Endometrium (tissue), 2 donors: ENCODE measurements around the gene GRID2.

Experiments
- FAIRE-seq: peaks from 2 replicates; lab custom pipeline; 2012; peaks lifted over from hg19 to GRCh38; lab: Jason Lieb, UNC
- donor health status: control.
- donor health status: control.

The GRID2 gene

DNA sequence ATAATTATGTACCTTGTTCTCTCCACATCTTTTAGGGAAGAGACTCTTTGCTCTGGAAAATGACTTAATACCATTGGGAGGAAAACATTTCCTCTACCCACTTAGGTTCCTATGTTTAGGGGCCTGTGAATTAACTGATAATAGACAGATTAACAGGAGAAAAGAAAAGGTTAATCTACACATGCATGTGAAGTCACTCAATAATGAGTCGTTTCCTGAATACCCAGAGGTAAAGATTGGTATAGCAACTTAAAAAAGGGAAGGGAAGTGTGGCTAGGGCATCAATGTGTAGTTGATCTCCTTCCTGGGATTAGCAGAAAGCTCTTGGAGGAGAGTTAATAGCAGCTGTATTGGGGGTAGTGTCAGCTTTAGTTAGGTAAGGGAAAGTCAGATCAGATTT is 1105.3 kb downstream of the GRID2 start:
- no peak for FAIRE-seq

DNA sequence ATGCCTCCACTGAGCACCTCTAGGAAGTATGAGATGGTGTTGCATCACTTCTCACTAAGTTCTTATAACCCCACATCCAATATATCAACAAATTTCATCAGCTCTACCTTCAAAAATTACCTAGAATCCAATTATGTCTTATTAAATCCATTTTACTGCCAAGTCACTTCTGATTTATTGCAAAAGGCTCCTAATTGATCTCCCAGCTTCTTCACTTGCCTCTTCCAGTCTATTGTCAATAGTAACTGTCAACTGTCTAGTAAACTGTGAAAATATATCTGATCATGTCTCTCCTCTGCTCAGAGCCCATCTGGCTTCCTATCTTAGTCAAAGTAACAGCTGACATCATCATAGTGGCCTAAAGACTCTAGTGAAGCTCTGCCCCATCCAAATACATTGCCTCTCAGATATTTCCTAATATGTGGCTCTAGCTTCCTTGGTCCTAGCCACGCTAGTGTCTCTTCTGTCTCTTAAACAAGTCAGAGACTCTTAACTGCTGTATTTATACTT is 1110.3 kb downstream of the GRID2 start:
- no peak for FAIRE-seq

DNA sequence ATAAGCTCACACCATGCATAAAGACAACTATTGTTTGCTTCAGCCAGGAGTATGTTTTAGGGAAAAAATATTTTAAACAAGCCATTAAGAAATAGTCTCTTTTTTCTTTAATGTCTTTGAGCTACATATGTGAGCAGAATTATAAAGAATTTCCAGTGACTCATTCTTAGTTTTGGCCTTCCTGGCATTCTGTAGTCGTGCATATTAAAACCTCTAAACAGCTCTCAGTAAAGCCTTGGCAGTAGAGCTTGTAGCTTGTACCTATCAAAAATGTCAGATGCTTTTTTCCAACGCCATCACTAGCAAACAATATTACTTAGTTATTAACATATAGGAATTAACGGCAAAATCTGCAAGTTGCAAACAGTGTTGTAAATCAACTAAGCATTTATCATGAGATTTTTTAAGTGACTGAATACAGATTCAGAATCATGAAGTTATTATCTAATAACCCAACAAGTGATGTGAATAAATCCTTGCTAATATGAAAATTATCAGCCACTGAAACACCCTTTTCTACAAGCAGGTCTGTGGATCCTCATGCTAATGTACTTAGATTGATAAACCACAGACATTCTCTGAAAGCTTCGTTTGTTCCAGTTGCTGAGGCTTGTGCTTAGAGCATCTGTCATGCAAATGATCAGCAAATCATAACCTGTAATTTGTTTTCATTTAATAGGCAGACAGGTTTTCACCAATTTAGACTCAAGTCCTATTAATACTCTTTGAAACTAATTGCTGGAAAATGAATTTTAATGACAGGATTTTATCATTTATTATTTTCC is 1112.8 kb downstream of the GRID2 start:
- no peak for FAIRE-seq

DNA sequence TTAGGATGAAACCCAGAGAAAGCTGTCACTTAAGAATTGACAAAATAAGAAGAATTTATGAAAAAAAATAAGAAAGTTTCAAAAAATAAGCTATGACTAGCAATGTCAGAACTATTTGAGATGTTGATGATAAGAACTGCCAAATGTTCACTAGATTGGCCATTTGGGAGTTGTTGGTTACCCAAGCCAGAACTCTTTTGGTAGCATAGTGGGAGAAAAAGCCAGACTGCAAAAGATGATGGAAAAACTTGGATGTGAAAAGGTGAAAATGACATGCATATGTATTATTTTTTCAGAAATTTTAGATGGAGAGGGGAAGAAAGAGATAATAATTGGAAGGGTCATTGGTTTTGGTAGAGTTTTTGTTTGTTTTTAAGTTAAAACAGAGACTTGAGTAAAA is 1127.6 kb downstream of the GRID2 start:
- FAIRE-seq: no peak

DNA sequence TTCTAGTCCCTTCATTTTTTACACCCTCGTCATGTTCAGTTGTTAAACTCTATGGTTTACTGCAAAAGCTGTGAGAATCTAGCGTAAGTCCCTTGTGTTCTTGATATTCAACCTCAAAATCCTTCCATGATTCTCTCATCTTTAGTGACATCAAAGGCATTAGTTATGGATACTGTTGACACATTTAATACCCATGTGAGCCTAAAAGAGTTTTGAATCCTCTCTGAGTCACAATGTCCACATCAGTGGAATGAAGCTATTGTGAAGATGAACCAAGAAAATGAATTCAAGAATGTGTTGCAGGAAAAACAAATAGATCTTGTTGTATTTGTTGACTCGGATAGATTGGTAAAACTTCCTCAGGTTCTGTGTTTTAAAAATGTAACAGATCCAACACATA is 1130.1 kb downstream of the GRID2 start:
- FAIRE-seq: no peak

DNA sequence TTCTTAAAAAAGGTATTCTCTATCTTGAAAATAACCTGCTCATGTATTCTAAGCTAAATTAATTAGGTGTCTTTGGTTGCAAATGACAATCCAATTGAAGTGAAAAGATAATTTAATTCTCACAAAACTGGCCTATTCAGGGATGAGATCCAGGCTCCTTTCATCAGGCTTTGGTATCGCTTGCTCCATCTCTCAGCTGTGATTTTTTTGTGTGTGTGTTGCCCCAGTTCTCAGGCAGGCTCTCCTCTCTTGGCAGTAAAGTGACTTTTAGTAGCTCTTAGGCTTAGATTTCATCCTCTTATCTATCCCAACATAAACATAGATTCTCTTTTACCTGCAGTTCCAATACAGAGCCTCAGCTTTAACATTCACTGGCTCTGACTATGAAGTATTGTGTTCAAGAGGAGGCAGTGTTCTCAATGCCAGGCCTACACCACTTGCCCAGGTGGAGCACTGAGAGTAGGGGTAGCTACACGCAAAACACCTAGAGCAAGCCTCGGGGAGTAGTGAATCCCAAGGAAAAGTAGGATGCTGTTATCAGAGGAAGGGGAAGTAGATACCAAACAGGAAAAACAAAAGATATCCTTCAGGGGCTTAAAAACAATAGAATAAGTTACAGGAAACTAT is 1132.3 kb downstream of the GRID2 start:
- no peak for FAIRE-seq

DNA sequence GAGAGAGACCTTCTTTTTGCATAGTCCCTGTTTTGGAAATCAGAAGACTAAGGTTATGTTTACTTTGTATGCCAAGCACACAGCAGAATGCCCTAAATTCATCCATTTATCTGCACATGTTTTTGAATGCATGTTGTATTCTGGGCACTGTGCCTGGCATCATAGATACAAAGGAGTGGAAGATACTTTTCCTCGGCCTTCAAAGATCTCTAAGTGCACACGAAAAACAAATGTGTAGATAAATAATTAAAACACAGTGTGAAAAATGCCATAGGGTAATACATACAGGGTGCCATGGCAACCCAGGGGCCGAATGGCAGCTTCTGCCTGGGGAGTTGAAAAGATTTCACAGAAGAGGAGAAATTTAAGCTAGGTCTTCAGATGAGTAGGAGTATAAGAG is 1134.2 kb downstream of the GRID2 start:
- FAIRE-seq: no peak

DNA sequence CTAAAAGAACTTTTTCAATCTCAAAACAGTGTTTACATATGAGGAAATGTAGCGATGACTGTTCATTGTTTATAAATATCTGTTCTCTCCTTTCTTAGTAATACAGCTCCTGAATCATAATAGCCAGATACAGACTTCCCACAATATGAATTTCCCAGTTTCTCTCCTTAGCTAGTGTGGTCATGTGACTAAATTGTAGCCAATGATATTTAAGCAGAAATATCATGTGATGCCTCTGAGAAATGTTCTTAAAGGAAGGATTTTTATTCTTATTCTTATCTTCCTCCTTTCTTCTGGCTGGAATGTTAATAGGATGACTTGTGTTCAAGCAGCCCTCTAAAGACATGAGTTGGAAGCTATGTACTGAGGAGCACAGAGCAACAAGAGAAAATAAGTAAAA is 1141.1 kb downstream of the GRID2 start:
- no peak for FAIRE-seq

DNA sequence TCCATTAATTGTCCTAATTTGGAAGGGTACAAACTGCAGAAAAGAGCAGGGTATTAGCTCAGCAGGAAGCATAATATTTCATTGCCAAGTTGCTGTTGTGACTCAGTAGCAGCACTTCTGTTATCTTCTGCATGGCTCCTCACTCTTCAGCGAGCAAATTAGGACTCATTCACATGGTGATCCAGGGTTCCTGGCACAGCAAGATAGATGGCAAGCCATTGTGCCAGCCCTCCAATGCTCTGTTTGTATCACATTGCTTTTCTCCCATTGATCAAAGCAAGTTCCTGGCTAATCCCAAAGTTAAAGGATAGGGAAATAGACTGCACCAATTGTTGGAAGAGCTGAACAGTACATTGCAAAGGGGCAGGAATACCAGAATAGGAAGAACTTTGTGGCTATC is 1142.3 kb downstream of the GRID2 start:
- no peak for FAIRE-seq

DNA sequence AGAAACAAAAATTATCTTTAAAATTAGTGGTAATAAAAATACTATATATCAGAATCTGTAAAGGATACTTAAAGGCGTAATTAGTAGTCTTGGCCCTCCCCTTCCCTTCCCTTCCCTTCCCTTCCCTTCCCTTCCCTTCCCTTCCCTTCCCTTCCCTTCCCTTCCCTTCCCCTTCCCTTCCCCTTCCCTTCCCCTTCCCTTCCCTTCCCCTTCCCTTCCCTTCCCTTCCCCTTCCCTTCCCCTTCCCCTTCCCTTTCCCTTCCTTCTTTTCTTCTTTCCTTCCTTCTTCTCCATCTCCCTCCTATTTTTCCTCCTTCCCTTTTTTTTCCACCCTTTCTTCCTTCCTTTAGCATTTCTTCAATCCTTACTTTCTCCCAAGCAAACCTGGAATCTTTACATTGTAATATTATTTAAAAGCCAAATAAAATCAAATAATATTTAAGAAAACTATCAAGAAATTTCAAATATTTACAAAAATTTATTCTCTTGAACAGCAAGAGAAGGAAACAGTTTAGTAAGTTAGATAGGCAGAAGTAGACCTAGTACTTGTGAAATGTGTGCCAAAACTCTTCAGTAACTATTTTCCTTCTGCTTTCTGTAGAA is 1145.0 kb downstream of the GRID2 start:
- FAIRE-seq: no peak

DNA sequence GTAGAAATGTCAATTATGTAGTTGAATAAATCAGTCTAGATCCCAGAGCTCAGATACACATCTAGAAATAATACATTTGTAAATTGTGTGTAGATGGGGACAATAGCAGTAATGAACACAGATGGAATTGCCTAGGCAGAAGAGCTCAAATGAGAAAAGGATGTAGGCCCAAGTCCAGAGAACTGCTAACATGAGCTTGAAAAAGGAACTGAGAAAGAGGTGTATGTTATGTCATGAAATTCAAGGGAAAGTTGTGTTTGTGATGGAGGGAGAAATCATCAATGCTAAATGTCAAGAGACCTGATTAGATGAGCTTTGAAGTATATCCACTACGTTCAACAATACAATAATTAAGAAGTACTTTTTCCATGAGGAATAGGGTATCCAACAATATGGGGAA is 1148.2 kb downstream of the GRID2 start:
- no peak for FAIRE-seq

DNA sequence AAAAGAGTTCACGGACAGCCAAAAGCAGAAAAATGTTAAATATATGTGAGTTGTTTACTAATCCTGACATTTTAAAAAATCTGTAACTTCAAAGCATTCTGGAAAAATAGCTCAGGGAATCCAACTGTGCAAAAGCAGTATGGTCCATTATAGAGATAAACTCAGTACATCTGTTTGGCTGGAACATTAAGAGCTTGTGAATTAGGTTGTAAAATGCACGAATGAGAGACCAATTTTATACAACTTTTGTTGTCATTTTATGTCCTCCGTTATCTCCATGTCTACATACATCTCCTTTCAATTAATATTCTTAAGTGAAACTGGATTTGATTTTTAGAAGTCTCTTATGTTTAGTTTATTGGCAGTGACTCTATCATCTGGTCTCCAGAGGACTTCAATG is 1157.8 kb downstream of the GRID2 start:
- FAIRE-seq: no peak

DNA sequence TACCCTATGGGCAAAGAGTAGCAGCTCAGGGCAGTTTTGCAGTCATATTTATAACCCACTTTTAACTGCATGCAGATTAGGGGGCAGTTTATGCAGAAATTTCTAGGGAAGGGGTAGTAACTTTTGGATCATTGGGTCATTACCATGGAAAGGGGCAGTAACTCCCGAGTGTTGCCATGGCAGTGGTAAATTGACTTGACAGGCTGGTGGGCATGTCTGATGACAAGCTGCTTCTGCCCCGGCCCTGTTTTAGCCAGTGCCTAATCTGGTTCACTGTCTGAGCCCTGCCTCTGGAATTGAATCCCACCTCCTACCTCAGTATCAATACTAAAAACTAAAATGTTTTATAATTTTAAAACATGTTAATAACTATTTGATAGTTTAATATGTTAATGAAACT is 1162.7 kb downstream of the GRID2 start:
- FAIRE-seq: no peak

DNA sequence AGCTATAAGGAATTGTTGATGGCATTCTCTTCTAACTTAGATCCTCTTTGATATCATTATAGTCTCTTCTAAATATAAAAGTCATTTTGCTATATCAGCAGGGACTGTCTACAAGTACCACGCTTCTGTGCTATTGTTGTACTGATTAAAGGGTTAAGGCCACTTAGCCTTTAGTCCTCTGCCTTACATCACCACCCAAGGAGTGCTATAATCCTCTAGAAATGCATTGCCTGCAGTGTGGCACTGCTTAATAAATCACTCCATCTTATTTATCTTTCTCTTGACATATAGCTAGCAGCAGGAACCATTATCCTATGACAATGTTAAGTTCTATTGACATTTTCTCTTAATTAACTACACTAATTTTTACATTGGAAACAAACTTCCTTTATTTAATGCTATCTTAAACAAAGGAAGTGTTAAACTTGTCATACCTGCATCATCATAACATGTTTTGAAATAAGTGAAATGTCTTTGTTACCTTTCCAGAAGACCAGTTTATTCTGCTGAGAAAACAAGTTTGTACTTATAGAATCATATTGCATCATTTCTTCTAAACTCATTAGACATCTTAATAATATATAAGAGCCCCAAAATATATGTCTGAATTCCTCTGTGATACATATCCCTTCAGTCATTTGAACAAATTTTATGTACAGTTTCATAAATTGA is 1163.9 kb downstream of the GRID2 start:
- FAIRE-seq: no peak

DNA sequence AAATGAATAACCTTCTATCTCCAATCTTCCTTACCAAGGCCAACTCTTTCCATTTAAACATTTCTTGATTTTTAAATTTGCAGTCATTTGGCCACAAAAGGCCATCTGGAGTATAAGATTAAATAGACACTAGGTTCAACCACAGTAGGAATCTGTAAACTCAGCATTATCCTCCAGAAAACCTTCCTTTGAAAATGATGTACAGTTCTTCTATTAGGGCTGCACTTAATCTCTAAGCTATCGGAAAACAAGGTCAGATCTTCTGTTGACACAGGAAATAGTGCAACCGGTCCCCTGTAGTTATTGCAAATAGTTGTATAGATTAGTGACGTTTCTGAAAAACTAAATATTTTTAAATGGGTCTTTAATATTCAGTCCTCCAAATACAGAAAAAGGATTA is 1165.8 kb downstream of the GRID2 start:
- FAIRE-seq: no peak

DNA sequence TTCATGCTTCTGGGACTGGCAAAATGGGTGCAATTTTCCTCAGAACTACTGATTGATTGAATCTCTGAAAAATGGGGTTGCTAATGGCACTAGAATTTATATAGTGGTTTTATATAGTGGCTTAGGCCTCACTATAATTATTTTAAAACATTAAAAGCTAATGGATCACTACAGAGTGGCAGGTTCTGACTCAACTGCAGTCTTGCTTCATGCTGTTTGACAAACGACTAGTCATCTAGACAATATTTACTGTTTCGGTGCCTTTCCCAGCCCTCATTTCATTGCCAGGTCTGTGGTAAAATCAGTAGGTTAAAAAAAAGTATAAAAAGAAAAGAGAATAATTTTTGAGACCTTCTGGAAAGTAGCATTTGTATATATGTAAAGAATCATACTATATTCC is 1172.0 kb downstream of the GRID2 start:
- no peak for FAIRE-seq

DNA sequence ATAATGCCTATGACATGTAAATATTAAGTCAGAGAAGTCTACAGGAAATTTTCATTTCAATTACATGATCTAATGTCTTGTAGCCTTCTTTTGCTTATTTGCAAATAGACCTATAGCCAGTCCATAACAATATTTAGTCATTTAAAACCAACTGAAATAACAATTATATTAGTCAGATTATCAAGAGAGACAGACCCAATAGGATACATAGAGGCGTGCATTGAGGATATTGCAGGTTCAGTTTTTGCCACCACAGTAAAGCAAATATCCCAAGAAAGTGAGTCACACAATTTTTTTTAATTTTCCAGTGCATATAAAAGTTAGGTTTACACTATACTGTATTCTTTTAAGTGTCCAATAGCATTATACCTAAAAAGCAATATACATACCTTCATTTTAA is 1175.0 kb downstream of the GRID2 start:
- FAIRE-seq: no peak

DNA sequence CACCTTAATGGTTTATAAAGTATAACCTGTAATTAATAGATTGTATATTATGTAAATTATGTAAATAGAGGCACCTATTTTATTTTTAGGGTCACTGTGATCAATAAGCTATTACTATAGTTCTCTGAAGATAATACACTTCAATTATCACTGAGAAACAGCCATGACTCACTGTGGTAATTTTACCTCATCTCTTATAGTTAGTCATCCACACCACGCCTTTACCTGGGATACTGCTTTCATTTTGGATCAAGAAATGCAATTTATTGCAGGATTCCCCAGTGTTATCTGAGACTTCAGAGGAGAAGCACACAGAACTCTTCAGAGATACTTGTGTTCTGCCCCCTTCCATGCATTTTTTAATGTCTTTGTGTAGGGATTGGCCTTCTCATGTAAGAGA is 1176.7 kb downstream of the GRID2 start:
- no peak for FAIRE-seq

DNA sequence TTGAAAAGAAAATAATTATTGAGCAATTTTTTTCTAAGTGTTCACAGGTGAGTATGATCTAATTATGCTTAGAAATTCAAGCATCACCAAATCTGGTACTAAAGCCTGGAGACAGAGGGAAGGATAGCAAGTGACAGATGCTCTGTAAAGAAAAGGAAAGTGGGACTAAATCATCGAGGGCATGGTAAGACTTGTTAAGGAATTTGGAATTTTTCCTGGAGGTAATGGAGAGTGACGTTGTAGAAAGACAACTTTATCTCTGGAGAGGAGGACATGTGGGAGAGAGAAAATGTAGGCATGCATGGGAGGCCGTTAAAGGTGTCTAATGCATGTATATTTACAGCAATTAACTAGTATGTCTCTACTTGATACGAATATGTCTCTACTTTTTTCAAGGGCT is 1191.6 kb downstream of the GRID2 start:
- FAIRE-seq: no peak

DNA sequence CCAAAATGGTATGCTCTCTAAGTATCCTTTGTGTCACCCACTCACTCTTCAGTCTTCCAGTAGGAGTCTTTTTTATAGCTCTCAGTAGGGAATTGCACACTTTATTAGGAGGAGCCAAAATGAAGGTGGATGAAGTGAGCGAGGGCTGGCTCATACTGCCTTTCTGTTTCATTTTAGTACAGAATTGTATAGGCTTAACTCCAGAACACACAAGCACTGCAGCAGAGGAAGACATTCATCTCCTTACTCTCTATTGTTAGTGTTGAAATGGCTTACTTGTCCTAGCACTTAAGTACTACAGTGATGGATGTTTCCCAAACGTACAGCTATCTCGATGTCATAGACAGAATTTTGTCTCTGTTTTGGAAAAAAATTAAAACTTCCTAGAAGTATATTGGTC is 1197.5 kb downstream of the GRID2 start:
- no peak for FAIRE-seq

DNA sequence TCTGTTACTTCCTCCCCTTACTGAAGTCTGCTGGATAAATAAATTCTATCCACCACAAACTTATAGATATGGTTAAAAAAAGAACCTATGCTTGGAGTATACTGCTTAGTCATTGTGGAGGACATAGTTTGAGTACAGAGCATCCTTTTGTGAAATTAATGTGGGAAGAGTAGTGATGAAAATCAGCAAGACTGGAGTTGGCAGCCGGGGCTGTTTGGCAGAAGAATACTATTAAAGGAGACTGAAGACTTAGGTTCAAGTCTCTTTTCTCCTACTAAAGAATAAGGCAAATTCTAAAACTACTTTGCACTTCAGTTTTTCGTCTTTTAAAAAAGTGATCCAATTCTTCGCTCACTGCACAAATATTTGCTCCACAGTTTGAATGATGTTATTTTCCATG is 1198.2 kb downstream of the GRID2 start:
- no peak for FAIRE-seq

DNA sequence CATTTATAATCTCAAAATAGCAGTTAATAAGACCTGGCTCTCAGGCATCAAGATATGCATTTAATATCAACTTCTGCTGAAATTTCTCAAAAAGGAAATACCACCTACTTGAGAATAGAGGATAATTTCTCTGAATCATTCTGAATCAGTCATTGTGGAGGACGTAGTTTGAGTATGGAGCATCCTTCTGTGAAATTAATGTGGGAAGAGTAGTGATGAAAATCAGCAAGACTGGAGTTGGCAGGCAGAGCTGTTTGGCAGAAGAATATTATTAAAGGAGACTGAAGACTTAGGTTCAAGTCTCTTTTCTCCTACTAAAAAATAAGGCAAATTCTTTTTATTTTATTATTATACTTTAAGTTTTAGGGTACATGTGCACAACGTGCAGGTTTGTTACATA is 1199.2 kb downstream of the GRID2 start:
- no peak for FAIRE-seq

DNA sequence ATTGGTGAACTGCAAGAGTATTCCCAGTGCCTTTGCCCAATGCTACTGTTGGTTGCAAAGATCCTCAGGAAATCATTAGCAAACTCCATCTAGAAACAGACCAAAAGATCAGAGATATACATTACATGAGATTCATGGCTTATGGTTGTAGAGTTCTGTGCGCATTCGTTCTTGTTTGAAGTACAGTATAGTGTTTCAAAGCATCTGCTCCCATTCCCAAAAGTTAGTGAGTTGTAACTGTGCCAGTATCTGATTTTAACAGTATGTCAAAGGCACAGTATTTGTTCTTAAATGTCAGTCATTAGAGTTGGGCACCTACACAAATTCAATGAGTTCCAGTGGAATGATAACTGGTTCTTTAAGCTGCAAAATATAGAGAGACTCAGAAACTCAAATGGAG is 1210.1 kb downstream of the GRID2 start:
- no peak for FAIRE-seq
